Measurements from ENCODE around the gene CTDP1. TPM values are rescaled to one million over a fixed set of nuclear protein-coding genes. Genes with fewer than 3 reads are reported as not detected.

CTDP1 gene
- polyA plus RNA-seq, 1 donor: 10.7 TPM

- DNase-seq: no peak
Measured at GRCh38 chr18:79796531-79797405, 117.2 kb downstream of the CTDP1 start.

- peak; percentile 56 for DNase-seq
Measured at GRCh38 chr18:79797518-79798345, 118.1 kb downstream of the CTDP1 start, which contains the start of gene KCNG2. KCNG2 (plus strand) TSS chr18:79797938; CDS start chr18:79863668, 65,730 bp downstream.

- DNase-seq: no peak
Measured at GRCh38 chr18:79798346-79798998, 118.9 kb downstream of the CTDP1 start.

- no peak for DNase-seq
Measured at GRCh38 chr18:79798999-79799370, 119.4 kb downstream of the CTDP1 start.

GRCh38 chr18:79799619-79800370 is 120.2 kb downstream of the CTDP1 start:
- no peak for DNase-seq

GRCh38 chr18:79800371-79801180 is 121.0 kb downstream of the CTDP1 start:
- DNase-seq: no peak

- no peak for DNase-seq
Measured at GRCh38 chr18:79801217-79801616, 121.6 kb downstream of the CTDP1 start.

- DNase-seq: no peak
Measured at GRCh38 chr18:79801641-79802040, 122.0 kb downstream of the CTDP1 start.

- DNase-seq: no peak
Measured at GRCh38 chr18:79802298-79802697, 122.7 kb downstream of the CTDP1 start.

GRCh38 chr18:79803611-79804051 is 124.0 kb downstream of the CTDP1 start:
- DNase-seq: no peak

Other genes with a start within 250 kb of the CTDP1 start
- gene KCNG2, start 118.1 kb downstream of the CTDP1 start, polyA plus RNA-seq (ENCODE audit: insufficient read length): 0.13 TPM

All from left kidney (tissue), 2 donors.